ENCODE data around the gene DPY19L1.
"Not testable (repeated sequence)": the region's sequence is repeated elsewhere in the genome, so short reads cannot be mapped to it uniquely, and the experiment has no call there.

The DPY19L1 gene

GRCh38 chr7:35032166-35032565 lies 5.1 kb downstream of the DPY19L1 start:
- no peak for DNase-seq

DNA sequence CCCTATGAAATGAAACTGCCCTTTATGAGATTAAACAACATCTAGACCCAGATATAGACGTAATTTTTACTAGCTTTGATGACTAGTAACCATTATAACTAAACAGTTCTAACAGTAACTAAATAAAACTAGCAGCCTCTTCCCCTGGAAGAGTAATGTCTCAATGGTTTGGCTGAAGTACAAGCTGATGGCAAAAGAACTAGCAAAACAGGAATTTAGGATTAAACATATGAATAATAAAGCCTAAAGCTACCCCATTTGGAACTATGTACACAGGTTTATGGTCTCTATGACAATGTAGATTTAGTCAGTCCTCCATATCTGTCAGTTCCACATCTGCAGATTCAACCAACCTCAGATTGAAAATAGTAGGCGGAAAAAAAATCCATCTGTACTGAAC lies 6.4 kb downstream of the DPY19L1 start:
- DNase-seq = no peak

DNA sequence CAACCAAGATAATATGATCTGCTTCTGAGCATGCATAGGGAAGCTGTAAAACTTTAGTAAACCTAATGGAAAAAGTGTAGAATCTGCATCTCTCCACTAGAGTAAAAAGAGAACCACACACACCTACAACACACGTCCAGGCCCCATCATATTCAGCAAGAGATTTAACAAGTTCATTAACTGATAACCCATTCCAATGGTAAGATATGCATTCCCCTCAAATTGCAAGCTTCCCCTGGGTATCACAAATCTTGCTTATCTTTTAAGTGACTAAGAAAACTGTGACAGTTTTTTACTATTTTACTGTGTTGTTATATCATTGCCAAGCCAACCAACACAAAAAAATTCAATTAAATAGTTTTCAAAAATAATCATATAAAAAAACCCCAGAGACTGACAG lies 8.0 kb downstream of the DPY19L1 start:
- DNase-seq = no peak

DNA sequence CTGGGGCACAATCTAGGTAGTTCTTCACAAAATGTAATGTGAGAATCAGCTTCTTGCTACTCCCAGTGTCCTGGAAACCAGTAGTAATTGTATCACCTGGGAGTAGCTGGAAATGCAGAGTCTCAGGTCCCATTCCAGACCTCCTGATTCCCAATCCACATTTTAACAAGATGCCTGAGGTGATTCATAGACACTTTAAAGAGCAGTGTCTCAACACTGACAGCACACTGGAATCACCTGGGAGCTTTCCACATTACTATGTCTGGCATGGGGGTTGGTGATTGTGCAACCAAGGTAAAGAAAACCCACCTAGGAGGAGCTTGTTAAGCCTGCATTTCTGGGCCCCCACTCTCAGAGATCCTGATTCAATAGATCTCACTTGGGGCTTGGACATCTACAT lies 11.1 kb downstream of the DPY19L1 start:
- DNase-seq = no peak

GRCh38 chr7:35025369-35025870 lies 11.9 kb downstream of the DPY19L1 start:
- no peak for DNase-seq

GRCh38 chr7:35024298-35024697 lies 13.0 kb downstream of the DPY19L1 start:
- DNase-seq = no peak

GRCh38 chr7:35022725-35023124 lies 14.6 kb downstream of the DPY19L1 start:
- no peak for DNase-seq

- no peak for DNase-seq
Measured at GRCh38 chr7:35021445-35021844, 15.8 kb downstream of the DPY19L1 start.

GRCh38 chr7:35019801-35020200 lies 17.5 kb downstream of the DPY19L1 start:
- no peak for DNase-seq

DNA sequence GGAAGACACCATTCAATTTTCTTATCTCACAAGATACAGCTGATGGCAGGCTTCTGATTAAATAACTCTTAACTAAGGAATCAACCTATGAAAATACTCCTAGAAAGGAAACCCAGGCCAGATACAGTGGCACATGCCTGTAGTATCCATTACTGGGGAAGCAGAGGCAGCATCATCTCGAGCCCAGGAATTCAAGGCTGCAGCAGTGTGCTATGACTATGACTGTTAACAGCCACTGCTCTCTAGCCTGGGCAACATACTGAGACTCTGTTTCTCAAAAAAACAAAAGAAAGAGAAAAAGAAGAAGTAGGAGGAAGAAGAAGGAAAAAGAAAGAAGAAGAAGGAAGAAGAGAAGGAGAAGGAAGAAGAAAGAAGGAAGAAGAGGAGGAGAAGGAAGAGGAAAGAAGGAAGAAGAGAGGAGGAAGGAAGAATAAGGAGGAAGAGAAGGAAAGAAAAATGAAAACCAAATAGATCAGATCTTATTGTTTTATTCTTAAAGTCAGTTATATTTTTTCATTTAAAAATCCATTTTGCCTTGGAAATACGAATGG lies 18.0 kb downstream of the DPY19L1 start:
- no peak for DNase-seq

DNA sequence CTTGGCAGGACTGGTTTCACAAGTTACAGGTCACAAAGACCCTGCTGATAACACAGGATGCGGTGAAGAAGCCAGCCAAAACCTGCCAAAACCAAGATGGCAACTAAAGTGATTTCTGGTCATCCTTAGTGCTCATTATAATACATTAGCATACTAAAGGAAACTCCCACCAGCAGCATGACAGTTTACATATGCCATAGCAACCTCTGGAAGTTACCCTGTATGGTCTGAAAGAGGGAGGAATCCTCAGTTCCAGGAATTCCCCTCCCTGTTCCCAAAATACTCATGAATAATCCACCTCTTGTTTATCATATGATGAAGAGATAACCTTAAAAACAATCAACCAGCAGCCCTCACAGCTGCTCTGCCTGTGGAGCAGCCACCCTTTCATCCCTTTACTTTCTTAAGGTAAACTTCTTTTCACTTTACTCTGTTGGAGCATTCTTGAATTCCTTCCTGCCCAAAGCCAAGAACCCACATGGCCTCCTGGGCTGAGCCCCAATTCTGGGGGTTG lies 21.9 kb downstream of the DPY19L1 start:
- no peak for DNase-seq

DNA sequence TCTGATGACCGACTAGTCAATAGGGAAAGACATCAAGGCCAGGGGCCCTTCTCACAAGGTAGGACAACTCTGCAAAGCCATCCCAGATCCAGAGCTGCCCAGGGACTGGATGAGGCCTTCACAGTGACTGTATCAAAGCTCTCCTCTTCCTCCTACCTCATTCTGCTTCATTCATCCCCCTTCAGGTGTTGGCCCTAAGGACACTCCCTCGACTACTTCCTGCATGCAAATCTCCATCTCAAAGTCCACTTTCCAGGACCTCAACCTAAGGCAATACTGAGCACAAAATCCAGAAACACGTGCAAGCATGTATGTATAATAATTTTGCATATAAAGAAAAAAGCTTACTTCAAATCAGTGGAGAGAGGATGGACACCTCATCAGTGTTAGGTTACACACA lies 25.1 kb downstream of the DPY19L1 start:
- DNase-seq = no peak

- no peak for DNase-seq
Measured at GRCh38 chr7:35011085-35011484, 26.2 kb downstream of the DPY19L1 start.

GRCh38 chr7:35007768-35008167 lies 29.5 kb downstream of the DPY19L1 start:
- DNase-seq = no peak

DNA sequence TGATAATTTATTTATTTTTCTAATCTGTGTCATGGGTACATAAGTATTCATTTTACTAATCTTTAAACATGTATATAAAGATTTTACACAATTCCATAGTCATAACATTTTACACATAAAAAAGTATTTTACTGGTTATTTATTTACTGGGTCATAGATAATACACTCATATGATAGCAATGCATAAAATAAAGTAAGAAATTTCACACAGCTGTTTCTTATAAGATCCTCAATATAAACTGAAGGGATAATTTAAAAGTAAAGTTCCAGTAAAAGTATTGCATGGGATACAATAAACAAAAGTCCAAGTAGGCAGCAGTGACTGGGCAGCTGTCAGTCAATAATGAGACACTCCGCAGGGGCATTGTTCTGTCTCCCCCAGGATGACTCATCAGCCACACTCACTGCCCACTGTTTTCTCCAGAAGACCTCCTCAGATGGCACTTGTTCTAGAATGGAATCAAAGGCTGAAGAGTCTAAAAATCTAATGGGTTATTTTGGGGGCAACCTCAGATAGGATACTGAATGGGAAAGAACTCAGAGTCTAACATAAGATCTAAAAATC lies 32.7 kb downstream of the DPY19L1 start:
- DNase-seq = no peak

DNA sequence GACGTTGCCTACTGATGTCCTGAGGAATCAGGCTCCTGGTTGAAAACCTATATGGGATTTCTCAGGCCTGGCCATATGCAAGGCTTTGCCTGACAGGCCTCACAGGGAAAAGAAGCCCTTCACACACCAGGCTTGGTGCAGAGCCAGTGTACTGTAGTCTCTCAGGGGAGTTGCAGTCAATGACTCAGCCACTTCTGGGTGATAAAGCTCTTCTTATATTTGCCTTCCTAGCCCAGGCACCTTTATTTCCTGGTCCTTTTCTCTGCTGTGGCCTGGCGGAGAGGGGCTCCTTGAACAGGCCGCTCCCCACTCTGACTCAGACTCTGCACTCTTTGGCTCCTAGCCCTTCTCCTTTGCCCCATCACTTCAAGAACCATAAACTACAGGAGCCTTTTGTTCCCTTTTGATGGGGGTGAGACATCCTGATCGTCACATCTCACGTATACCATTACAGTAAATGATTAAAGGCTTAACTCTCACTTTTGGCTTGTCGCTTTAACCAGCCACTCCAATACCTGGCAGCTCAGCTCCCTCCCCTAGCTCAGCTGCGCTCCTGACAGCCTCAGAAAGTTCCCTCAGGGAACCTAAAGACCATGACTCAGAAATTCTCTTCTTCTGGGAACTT lies 33.5 kb downstream of the DPY19L1 start:
- DNase-seq = no peak

GRCh38 chr7:35003177-35003650 lies 34.1 kb downstream of the DPY19L1 start:
- not testable (repeated sequence) for DNase-seq

DNA sequence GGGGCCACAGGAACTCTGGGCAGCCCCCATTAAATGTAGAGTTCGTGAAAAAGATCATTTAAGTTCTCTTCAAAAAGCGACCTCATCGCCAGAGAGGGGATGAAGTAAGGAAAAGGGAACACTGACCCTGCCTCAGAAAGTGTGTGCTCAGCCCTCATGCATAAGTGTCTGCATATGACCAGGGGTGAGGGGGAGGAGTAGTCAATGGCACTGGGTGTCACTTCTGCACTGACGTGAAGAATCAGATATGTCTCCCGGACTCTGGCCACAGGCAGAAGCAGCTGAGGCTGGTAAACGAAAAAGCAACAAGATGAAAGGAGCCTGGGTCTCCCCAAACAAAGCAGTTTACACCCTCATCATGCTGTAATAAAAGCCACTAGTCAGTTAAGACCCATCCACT lies 39.0 kb downstream of the DPY19L1 start:
- not testable (repeated sequence) for DNase-seq

GRCh38 chr7:34996423-34997090 lies 40.7 kb downstream of the DPY19L1 start:
- not testable (repeated sequence) for DNase-seq

DNA sequence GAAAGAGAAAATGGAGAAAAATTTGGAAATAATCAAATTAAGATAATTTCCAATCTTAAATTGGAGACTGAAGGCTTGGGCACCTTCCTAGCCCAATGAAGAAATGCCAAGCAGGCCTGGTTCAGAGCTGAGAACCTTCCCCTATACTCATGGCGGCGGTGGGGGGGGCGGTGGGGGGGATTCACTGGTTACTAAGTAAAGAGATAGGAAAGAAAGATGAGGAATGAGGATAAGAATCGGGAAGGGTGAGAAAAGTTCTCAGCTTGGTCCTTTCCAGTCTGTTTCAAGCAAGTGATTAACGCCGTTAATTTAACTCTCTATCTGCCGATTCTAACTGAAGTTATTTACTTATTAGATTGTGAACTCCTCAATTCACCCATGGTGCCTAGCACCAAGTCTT lies 41.5 kb downstream of the DPY19L1 start:
- DNase-seq = no peak

DNA sequence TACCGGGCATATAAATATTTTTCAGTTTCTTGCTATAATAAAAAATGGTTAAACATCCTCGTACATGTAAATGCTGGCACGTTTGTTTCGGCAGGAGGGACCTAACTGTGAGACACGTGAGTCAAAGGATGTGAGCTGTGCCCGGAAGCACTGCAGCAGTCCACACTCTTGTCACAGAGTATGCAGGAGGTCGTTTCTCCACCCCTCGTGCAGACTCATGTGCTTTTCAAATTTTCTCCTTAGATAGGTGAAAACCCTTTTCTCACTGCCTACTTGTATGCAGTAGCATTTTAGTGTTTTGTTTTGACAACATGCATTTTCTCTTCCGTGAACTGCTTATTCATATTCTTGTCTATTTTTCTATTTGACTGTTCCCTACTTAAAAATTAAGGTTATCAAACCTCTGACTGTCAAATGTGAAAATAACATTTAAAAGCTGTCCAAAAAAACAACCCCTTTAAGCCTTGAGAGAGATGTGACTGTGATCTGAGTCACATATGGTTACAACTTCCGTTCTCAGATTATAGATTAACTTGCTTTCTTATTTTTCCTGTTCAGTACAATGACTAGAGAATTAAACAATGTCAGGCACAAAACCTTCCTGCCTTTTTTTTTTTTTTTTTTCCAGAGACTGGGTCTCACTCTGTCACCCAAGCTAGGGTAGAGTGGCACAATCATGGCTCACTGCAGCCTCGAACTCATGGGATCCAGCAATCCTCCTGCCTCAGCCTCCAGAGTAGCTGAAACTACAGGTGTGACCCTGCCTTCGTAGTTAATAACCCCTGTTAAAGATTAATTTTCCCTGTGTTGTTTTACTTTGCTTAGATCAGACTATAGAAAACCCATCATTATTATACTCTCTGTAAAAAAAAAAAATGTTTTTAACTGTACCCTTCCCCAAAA lies 45.1 kb downstream of the DPY19L1 start:
- DNase-seq = no peak

DNA sequence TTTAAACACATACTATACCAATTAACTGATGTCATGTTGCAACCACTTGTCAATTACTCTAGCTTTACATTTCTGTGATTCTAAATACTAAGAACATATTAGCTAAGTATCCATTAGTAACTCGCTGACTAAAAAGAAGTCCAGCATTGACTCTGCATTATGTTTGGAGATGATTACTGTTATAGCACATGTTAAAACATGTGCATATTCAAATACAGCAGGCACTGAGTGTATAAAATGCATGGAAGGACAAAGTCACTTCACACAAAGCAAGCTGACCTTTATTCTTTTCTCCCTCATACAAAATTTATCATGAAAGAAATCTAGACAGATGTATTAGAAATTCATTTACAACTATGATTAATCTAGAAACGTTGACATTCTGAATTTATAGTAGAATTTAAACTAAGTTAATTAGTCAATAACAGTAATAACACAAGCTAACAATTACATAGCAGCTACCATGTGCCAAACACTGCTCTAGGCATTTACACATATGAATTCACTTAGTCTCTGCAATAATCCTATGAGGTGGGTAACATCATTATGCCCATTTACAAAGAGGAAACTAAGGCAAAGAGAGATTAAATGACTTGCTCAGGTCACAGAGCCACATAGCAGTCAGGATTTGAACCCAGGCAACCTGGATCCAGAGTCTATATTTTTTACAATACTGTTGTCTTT lies 48.7 kb downstream of the DPY19L1 start:
- not testable (repeated sequence) for DNase-seq

Measured in COR-L47 (cell line).